ENCODE results near the gene MORN5.
"Not testable (repeated sequence)": the region's sequence is repeated elsewhere in the genome, so short reads cannot be mapped to it uniquely, and the experiment has no call there.

MORN5 gene

GRCh38 chr9:122113574-122113973 is 46.1 kb upstream of the MORN5 start:
- Histone ChIP-seq H3K9me3 (ENCODE audit: control insufficient read depth, low read length) (no peaks in the 10 kb centered on the region), H3K36me3 (ENCODE audit: control insufficient read depth, insufficient read depth, low read length) (no peaks in the 10 kb centered on the region), H3K4me3 (ENCODE audit: low read depth, low read length) (no peak overlapping the region), H3K79me2 (no peaks in the 10 kb centered on the region), H3K4me1 (no peaks in the 10 kb centered on the region), H3K27ac (no peak overlapping the region), H2AFZ (no peak overlapping the region), H3K27me3 (ENCODE audit: control insufficient read depth, insufficient read depth, low read length) (no peaks in the 10 kb centered on the region), H3K9ac (no peak overlapping the region), H3K4me2 (ENCODE audit: low read length) (no peak overlapping the region)
- TF ChIP-seq CTCF (IDR thresholded peaks at IDR 0.05): no peak

- Histone ChIP-seq H3K4me1 (no peaks in the 10 kb centered on the region), H3K4me2 (ENCODE audit: low read length) (no peak overlapping the region), H3K4me3 (ENCODE audit: low read depth, low read length) (no peak overlapping the region), H3K36me3 (ENCODE audit: control insufficient read depth, insufficient read depth, low read length) (no peaks in the 10 kb centered on the region), H3K79me2 (no peaks in the 10 kb centered on the region), H3K27me3 (ENCODE audit: control insufficient read depth, insufficient read depth, low read length) (no peaks in the 10 kb centered on the region), H2AFZ (no peak overlapping the region), H3K27ac (no peak overlapping the region), H3K9ac (no peak overlapping the region), H3K9me3 (ENCODE audit: control insufficient read depth, low read length) (no peaks in the 10 kb centered on the region)
- no peak for TF ChIP-seq CTCF (IDR thresholded peaks at IDR 0.05)
Observed at GRCh38 chr9:122115176-122116035, 44.3 kb upstream of the MORN5 start.

- H3K27me3 ChIP-seq (ENCODE audit: control insufficient read depth, insufficient read depth, low read length): no peaks in the 10 kb centered on the region
- no peaks in the 10 kb centered on the region for H3K9me3 ChIP-seq (ENCODE audit: control insufficient read depth, low read length)
- TF ChIP-seq CTCF (IDR thresholded peaks at IDR 0.05): no peak
Observed at GRCh38 chr9:122116040-122116439, 43.7 kb upstream of the MORN5 start.

GRCh38 chr9:122116448-122117173 is 43.1 kb upstream of the MORN5 start:
- no peaks in the 10 kb centered on the region for H3K9me3 ChIP-seq (ENCODE audit: control insufficient read depth, low read length)
- H3K27ac ChIP-seq: no peak overlapping the region
- no peaks in the 10 kb centered on the region for H3K27me3 ChIP-seq (ENCODE audit: control insufficient read depth, insufficient read depth, low read length)
- H2AFZ ChIP-seq: no peak overlapping the region
- TF ChIP-seq CTCF (IDR thresholded peaks at IDR 0.05): no peak
- H3K4me2 ChIP-seq (ENCODE audit: low read length): no peak overlapping the region
- H3K4me3 ChIP-seq (ENCODE audit: low read depth, low read length): no peak overlapping the region
- H3K9ac ChIP-seq: no peak overlapping the region
- no peaks in the 10 kb centered on the region for H3K36me3 ChIP-seq (ENCODE audit: control insufficient read depth, insufficient read depth, low read length)
- H3K4me1 ChIP-seq: no peaks in the 10 kb centered on the region
- no peaks in the 10 kb centered on the region for H3K79me2 ChIP-seq

More at GRCh38 chr9:122116040-122116439, 43.7 kb upstream of the MORN5 start:
- Histone ChIP-seq H3K4me3 (ENCODE audit: low read depth, low read length) (no peak overlapping the region), H3K79me2 (no peaks in the 10 kb centered on the region), H2AFZ (no peak overlapping the region), H3K27ac (no peak overlapping the region), H3K4me2 (ENCODE audit: low read length) (no peak overlapping the region), H3K4me1 (no peaks in the 10 kb centered on the region), H3K36me3 (ENCODE audit: control insufficient read depth, insufficient read depth, low read length) (no peaks in the 10 kb centered on the region), H3K9ac (no peak overlapping the region)

GRCh38 chr9:122117241-122117640 is 42.5 kb upstream of the MORN5 start:
- not testable (repeated sequence) for H3K36me3 ChIP-seq (ENCODE audit: control insufficient read depth, insufficient read depth, low read length); H3K4me3 ChIP-seq (ENCODE audit: low read depth, low read length); H3K4me1 ChIP-seq; H2AFZ ChIP-seq; H3K9me3 ChIP-seq (ENCODE audit: control insufficient read depth, low read length); H3K79me2 ChIP-seq; H3K27me3 ChIP-seq (ENCODE audit: control insufficient read depth, insufficient read depth, low read length); H3K27ac ChIP-seq; H3K4me2 ChIP-seq (ENCODE audit: low read length); H3K9ac ChIP-seq
